GM18873 (cell line): Measurements from ENCODE around the gene EMC9.

ENCODE experiments used
- ATAC-seq: cut with Tn5 transposase; IDR thresholded peaks from one replicate; pipeline ENCODE4 v1.9.1; 2021; ENCODE audit warnings: mild to moderate bottlenecking, moderate library complexity, moderate number of reproducible peaks; ENCODE audit not compliant: unreplicated experiment, low FRiP score

The EMC9 gene

DNA sequence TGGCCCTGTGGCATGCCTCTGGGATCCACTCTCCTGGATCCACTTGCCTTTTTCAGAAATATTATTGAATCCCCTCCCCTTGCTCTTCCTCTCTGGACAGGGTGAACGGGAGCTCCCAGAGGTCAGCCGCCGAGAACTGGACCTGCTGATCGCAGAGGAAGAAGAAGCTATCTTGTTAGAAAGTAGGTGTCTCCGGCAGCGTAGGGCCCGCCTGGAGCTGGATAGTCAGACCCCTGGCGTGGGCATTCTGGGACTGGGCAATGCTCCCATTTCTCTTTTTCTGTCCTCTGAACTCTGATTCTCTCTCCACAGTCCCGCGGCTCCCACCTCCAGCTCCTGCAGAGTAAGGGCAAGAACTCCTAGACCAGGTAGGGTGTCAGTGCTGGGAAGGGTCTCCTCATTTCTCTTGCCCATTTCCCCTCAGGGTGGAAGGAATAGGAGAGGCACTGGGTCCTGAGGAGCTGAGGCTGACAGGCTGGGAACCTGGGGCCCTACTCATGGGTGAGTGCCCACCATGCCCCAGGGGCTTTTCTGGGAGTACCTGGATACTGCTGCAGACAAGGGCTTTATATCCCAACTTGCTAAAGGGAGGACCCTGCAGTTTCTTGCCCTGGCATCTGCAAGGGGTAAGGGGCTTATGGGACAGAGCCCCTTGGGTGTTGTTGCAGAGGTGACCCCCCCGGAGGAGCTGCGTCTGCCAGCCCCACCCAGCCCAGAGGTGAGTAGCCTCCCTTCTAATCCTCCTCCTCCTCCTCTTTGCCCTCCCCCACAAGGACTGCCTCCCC, 35.8 kb upstream of the EMC9 start:
- ATAC-seq: no peak

DNA sequence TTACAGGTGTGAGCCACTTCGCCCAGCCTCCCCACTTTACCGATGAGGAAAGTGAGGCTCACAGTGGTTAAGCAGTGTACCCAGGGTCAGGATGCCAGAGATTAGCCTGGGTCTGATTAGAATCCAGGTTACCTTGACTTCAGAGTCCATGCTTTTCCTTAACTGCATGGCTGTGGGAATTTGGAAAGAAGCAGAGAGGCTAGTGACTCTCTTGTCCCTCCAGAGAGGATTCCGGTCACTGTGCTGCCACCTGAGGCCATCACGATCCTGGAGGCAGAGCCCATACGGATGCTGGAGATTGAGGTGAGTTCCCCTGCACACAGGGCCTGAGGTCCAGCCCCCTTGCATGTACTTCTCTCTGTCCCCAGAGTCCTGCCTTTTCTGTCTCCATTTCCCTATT, 35.2 kb upstream of the EMC9 start:
- ATAC-seq: no peak

GRCh38 chr14:24172871-24173281, 31.5 kb upstream of the EMC9 start:
- ATAC-seq: no peak

- no peak for ATAC-seq
These were observed 31.0 kb upstream of the EMC9 start for GRCh38 chr14:24172261-24172860.

DNA sequence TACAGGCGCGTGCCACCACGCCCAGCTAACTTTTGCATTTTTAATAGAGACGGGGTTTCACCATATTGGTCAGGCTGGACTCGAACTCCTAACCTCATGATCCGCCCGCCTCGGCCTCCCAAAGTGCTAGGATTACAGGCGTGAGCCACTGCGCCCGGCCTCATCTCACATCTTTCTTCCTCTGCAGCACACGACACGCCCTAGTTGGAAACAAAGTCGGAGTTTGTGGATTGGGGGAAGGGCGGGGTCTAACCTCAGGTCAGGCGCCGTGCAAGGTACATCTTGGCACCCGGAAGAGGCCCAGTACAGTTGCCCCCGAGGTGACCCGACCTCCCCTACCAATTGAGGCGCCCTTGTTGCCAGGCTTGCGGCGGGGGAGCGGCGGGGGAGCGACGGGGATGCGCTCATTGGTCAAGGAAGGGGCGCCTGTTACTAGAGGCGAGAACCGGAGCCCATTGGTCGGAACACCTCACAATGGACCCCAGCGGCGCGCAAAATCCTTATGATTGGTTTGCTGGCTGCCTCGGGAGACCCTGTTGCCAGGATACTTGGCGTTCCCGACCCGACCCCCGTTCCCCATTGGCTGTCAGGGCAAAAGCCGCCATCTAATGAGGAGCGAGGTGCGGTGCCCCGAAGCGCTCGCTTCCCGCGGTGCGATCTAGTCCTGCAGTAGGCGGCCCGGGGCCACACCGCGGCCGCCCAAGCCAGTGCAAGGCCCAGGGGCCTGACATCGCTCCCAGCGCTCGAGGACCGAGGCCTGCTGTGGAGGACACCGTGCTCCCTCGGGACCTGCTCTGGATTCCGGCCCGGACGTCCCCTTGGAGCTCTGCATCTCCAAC, 30.2 kb upstream of the EMC9 start, which contains the start of gene REC8:
Gene REC8 (plus strand): TSS at position 659 of the 839 bp plus-strand sequence. CDS start 473 bp downstream, outside the sequence.
- peak; percentile 76 for ATAC-seq

DNA sequence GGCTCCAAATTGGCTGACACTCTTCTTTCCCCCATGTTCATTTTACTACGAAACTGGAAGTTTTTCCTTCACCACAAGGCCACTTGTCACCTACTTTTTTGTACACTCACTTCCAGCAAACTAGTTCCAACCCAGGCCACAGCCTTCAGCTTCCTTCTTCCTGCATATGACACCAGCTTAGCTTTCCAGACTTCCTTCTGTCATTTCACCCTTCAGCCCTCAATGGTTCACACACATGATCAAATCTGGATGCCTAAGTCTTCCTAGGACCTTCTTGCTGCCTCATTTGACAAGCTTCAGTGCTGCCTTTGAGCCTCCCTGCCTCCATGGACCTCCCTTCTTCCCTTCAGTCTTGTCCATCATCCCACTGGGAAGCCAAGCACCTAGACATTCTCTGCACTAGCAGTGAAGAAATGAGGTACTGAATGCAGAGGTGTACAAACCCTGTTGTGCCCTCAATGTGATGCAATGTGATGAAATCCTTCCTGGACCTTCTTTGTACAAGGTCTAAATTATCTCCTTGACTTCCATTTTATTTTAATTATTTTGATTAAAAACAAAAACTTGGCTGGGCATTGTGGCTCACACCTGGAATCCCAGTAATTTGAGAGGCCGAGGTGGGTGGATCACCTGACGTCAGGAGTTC, 26.2 kb upstream of the EMC9 start:
- ATAC-seq: no peak

- no peak for ATAC-seq
These were observed 24.4 kb upstream of the EMC9 start for GRCh38 chr14:24165785-24166184.

GRCh38 chr14:24164518-24164991, 23.2 kb upstream of the EMC9 start:
- ATAC-seq: no peak

- ATAC-seq: no peak
These were observed 20.7 kb upstream of the EMC9 start for GRCh38 chr14:24162093-24162492.

GRCh38 chr14:24160850-24161804, 19.7 kb upstream of the EMC9 start, which contains the start of gene IRF9:
Gene IRF9 (plus strand): TSS chr14:24161265. CDS start chr14:24162145, 880 bp downstream.
- ATAC-seq: peak; percentile 66

DNA sequence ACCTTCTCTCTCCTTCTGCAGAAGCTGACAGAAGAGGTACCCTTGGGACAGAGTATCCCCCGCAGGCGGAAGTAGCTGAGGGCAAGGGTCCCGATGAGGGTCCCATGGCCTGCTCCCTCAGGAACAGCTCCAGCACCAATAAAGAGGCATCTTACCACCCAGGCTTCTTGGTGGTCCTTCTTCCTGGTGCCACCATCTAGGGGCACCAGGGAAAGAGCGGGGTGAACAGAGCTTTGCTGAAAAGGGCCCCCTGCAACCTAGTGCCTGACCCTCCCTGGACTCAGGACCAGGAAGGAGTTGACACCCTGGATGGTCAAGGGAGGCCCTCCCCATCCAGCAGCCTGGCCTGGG, 19.1 kb upstream of the EMC9 start:
- peak; percentile 3 for ATAC-seq

- ATAC-seq: no peak
These were observed 18.5 kb upstream of the EMC9 start for GRCh38 chr14:24159777-24160498.

GRCh38 chr14:24157331-24157730, 15.9 kb upstream of the EMC9 start:
- no peak for ATAC-seq

DNA sequence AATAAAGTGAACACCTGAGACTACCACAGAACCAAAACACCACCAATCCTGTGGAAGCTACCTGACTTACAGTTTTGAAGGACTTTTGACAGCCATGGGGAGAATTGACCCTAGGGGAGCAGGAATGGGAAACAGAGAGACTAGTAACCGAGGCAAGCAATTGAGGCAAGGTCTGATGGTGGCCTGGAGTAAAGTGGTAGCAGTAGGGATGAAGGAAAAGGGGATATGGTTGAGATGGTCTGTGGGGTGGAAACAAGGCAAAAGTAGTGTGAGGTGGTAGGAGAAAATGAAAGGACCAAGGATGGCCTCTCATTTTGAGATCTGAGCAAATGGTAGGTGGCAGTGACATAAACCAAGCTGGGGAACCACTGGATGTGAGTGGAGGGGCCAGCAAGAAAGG, 15.4 kb upstream of the EMC9 start:
- no peak for ATAC-seq

GRCh38 chr14:24155100-24155499, 13.7 kb upstream of the EMC9 start:
- no peak for ATAC-seq

GRCh38 chr14:24151404-24152080, 10.2 kb upstream of the EMC9 start:
- no peak for ATAC-seq

DNA sequence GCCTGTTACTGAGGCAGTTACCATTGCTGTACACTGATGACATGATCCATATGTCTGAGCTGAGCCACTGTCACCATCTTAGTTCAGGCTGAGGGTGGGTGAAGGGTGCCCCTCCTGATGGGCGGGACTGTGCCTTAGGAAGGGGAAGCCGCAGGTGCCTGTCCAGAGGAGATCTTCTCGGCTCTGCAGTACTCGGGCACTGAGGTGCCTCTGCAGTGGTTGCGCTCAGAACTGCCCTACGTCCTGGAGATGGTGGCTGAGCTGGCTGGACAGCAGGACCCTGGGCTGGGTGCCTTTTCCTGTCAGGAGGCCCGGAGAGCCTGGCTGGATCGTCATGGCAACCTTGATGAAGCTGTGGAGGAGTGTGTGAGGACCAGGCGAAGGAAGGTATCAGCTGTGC, 9.6 kb upstream of the EMC9 start:
- ATAC-seq: no peak

- no peak for ATAC-seq
These were observed 9.2 kb upstream of the EMC9 start for GRCh38 chr14:24150567-24150966.
